Progenitor cell of endocrine pancreas (in vitro differentiated cells): ENCODE measurements around the gene HTR3B. TPM values are rescaled to one million over a fixed set of nuclear protein-coding genes. Genes with fewer than 3 reads are reported as not detected.

Source experiments
- DNase-seq: peaks from one replicate; pipeline ENCODE4 v3.0.0; 2021; ENCODE audit warnings: low spot score; ENCODE audit not compliant: unreplicated experiment
- H3K27ac Mint-ChIP-seq: 2 replicates; pipeline ENCODE4 v1.8.0; 2021; ENCODE audit warnings: mild to moderate bottlenecking, moderate library complexity, mixed read lengths
- H3K27me3 Mint-ChIP-seq: 2 replicates; pipeline ENCODE4 v1.8.0; 2021; ENCODE audit warnings: mixed read lengths
- H3K36me3 Mint-ChIP-seq: 2 replicates; pipeline ENCODE4 v1.8.0; 2022; ENCODE audit warnings: mixed read lengths; ENCODE audit not compliant: insufficient read depth
- H3K4me1 Mint-ChIP-seq: 2 replicates; pipeline ENCODE4 v1.8.0; 2021; ENCODE audit warnings: low read depth, mixed read lengths
- H3K4me3 Mint-ChIP-seq: 2 replicates; pipeline ENCODE4 v1.8.0; 2021; ENCODE audit warnings: low read depth, mild to moderate bottlenecking, moderate library complexity, mixed read lengths
- H3K9me3 Mint-ChIP-seq: 2 replicates; pipeline ENCODE4 v1.8.0; 2021; ENCODE audit warnings: low read depth, mixed read lengths
- total RNA-seq: library from RNA; stranded (reverse); gene quantifications from 2 replicates; pipeline ENCODE4 v1.2.1, GENCODE V29; 2021
- TF ChIP-seq, protein P1 (sequence below): fragments of 200-600 bp; sonication (generic); IDR thresholded peaks from one replicate; pipeline ENCODE4 v1.5.0; 2021; ENCODE audit warnings: antibody characterized with exemption, mild to moderate bottlenecking; ENCODE audit not compliant: unreplicated experiment

Gene HTR3B
- total RNA-seq, 1 donor from 2014 or later: not detected

DNA sequence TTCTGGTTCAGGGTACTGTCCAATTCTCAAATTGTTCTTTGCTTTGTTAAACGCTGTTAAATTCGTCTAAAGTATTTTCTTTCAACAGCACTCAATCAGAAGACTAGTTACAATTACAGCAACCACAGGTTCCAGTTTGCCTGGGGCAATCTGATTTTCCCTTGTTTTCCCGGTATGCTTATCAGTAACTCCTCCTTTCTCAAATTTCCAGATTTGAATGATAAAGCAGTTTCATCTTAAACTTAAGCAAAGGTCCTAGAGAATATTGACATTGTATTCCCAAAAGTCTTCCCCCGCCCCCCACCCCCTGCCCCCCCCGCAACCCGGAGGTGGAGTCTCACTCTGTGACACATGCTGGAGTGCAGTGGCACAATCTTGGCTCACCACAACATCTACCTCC, 18.7 kb upstream of the HTR3B start:
- H3K36me3 Mint-ChIP-seq: no peaks in the 10 kb centered on the region
- H3K9me3 Mint-ChIP-seq: no peaks in the 10 kb centered on the region
- peaks cover 3% of the 10 kb centered on the region for H3K4me1 Mint-ChIP-seq
- TF ChIP-seq, protein P1, sequence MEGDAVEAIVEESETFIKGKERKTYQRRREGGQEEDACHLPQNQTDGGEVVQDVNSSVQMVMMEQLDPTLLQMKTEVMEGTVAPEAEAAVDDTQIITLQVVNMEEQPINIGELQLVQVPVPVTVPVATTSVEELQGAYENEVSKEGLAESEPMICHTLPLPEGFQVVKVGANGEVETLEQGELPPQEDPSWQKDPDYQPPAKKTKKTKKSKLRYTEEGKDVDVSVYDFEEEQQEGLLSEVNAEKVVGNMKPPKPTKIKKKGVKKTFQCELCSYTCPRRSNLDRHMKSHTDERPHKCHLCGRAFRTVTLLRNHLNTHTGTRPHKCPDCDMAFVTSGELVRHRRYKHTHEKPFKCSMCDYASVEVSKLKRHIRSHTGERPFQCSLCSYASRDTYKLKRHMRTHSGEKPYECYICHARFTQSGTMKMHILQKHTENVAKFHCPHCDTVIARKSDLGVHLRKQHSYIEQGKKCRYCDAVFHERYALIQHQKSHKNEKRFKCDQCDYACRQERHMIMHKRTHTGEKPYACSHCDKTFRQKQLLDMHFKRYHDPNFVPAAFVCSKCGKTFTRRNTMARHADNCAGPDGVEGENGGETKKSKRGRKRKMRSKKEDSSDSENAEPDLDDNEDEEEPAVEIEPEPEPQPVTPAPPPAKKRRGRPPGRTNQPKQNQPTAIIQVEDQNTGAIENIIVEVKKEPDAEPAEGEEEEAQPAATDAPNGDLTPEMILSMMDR: no peak
- no peak for DNase-seq
- no peak overlapping the region for H3K4me3 Mint-ChIP-seq
- H3K27me3 Mint-ChIP-seq: no peaks in the 10 kb centered on the region
- H3K27ac Mint-ChIP-seq: no peak overlapping the region

DNA sequence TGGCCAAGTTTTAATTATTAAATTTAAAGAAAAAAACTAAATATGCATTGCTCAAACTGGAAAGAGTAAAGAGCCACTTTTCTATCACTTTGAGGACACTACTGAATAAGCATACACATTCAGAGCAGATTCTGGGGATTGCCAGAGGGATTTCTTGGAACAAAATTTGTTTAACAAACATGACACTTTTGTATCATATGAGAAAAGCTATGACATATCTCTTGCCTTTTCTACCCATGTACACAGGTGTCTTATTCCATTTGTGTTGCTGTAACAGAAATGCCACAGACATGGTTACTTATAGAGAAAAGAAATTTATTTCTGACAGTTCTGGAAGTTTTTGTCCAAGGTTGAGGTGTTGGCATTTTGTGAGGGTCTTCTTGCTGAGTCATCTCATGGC, 15.7 kb upstream of the HTR3B start:
- Mint-ChIP-seq H3K27ac (no peak overlapping the region), H3K9me3 (no peaks in the 10 kb centered on the region), H3K4me1 (peaks cover 3% of the 10 kb centered on the region), H3K4me3 (no peak overlapping the region), H3K36me3 (no peaks in the 10 kb centered on the region), H3K27me3 (no peaks in the 10 kb centered on the region)
- TF ChIP-seq, protein P1: no peak
- DNase-seq: no peak

DNA sequence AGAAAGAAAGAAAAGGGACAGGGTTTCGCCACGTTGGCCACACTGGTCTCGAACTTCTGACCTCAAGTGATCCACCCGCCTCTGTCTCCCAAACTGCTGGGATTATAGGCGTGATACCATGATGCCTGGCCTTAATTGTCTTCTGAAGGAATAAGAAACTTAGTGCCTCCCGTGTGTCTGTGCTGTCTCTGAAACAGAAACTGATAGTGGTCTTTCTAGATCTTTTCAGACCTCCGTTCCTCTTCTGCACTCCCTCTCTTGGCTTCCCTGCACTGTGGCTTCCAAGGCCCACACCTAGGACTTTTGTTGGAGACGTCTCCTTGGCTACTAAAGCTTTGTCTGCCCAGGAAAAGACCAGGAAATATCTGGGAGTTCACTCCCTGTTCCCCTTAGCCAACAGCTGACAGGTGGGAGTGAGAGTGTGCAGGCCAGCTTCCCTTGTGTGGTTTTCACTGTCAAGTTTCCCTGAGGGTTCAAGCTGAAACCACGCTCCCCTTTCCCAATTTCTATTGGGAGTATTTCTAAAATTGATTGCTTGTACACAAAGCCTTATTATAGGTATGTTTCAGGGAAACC, 10.1 kb upstream of the HTR3B start:
- Mint-ChIP-seq H3K4me1 (peaks cover 1% of the 10 kb centered on the region), H3K36me3 (no peaks in the 10 kb centered on the region), H3K27ac (peak overlapping the region; percentile 66), H3K27me3 (peaks cover 24% of the 10 kb centered on the region), H3K9me3 (no peaks in the 10 kb centered on the region), H3K4me3 (no peak overlapping the region)
- DNase-seq: no peak
- TF ChIP-seq, protein P1: no peak

DNA sequence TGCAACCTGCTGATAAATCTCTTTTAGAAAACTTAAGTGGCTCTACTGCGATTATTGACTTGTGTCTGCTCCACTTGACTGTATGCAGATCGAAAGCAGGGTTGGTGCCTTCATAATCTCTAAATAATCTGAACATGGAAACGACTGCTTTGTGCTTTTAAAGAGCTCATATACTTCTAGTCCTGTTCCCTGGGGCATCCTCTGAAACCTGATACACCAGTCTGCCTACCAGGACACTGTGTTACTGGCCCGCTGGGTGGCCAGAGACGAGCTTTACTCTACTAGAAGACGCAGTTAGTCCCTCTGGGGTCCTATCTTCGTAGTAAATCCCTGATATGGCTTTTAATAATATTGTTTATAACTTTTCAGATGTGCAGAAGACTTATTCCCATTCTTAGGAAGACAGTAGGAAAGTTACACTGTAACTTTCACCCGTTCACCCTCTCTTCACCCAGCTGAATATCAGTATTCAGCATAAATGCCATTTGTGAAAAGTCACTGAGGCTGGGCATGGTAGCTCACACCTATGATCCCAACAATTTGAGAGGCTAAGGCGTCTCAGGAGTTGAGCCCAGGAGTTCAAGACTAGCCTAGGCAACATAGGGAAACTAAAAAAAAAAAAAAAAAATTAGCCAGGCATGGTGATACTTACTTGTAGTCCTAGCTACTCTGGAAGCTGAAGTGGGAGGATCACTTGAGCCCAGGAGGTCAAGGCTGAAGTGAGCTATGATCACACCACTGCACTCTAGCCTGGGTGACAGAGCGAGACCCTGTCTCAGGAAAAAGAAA, 9.0 kb upstream of the HTR3B start:
- TF ChIP-seq, protein P1: no peak
- H3K27me3 Mint-ChIP-seq: peaks cover 24% of the 10 kb centered on the region
- DNase-seq: no peak

DNA sequence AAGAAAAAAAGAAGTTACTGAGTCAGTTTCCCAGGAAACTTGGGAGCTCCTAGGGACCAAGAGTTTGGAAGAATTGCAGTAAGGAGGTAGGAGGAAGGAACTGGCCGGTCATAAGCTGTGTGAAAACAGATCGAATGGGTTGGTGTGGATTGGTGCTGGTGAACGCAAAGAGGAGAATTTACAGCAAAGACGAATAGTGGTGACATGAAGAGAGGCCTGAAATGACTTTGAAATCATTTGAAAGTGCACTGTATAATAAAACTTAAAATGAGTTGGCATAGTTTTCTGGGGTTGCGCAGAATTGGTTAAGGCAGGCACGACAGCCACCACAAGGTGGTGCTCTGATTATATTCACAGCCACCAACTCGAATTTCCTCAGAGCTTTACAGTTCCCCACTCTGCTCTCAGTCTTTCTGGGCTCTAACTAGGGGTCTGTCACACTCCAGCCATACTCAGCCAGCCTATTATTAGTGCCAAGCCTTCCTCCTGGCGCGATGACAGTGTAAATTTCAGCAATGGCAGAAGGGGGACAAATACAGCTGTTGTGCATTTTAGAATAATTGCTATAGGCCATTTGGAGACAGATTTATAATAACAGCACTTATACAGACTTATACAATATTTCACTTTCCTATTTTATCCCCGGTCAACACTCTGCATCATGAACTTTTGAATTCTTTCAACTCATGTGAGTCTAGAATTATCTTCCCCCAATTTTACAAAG, 8.3 kb upstream of the HTR3B start:
- peaks cover 1% of the 10 kb centered on the region for H3K4me1 Mint-ChIP-seq
- H3K9me3 Mint-ChIP-seq: no peaks in the 10 kb centered on the region
- DNase-seq: no peak
- TF ChIP-seq, protein P1: peak; percentile 73
- H3K4me3 Mint-ChIP-seq: no peak overlapping the region
- H3K27me3 Mint-ChIP-seq: peaks cover 24% of the 10 kb centered on the region
- no peaks in the 10 kb centered on the region for H3K36me3 Mint-ChIP-seq
- H3K27ac Mint-ChIP-seq: no peak overlapping the region

More for the DNA sequence above, 9.0 kb upstream of the HTR3B start:
- H3K4me1 Mint-ChIP-seq: peaks cover 1% of the 10 kb centered on the region
- no peak overlapping the region for H3K4me3 Mint-ChIP-seq
- H3K36me3 Mint-ChIP-seq: no peaks in the 10 kb centered on the region
- no peak overlapping the region for H3K27ac Mint-ChIP-seq
- no peaks in the 10 kb centered on the region for H3K9me3 Mint-ChIP-seq
